HG03558 (cell line): Measurements from ENCODE around the gene BIRC6.
"Not testable (repeated sequence)": the region's sequence is repeated elsewhere in the genome, so short reads cannot be mapped to it uniquely, and the experiment has no call there.

Experiments used
- ATAC-seq: cut with Tn5 transposase; IDR thresholded peaks from one replicate; pipeline ENCODE4 v1.9.1; 2021; ENCODE audit warnings: moderate number of reproducible peaks; ENCODE audit not compliant: unreplicated experiment; ENCODE audit errors: extremely low read depth

BIRC6 gene, protein sequence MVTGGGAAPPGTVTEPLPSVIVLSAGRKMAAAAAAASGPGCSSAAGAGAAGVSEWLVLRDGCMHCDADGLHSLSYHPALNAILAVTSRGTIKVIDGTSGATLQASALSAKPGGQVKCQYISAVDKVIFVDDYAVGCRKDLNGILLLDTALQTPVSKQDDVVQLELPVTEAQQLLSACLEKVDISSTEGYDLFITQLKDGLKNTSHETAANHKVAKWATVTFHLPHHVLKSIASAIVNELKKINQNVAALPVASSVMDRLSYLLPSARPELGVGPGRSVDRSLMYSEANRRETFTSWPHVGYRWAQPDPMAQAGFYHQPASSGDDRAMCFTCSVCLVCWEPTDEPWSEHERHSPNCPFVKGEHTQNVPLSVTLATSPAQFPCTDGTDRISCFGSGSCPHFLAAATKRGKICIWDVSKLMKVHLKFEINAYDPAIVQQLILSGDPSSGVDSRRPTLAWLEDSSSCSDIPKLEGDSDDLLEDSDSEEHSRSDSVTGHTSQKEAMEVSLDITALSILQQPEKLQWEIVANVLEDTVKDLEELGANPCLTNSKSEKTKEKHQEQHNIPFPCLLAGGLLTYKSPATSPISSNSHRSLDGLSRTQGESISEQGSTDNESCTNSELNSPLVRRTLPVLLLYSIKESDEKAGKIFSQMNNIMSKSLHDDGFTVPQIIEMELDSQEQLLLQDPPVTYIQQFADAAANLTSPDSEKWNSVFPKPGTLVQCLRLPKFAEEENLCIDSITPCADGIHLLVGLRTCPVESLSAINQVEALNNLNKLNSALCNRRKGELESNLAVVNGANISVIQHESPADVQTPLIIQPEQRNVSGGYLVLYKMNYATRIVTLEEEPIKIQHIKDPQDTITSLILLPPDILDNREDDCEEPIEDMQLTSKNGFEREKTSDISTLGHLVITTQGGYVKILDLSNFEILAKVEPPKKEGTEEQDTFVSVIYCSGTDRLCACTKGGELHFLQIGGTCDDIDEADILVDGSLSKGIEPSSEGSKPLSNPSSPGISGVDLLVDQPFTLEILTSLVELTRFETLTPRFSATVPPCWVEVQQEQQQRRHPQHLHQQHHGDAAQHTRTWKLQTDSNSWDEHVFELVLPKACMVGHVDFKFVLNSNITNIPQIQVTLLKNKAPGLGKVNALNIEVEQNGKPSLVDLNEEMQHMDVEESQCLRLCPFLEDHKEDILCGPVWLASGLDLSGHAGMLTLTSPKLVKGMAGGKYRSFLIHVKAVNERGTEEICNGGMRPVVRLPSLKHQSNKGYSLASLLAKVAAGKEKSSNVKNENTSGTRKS (N-terminal part only)

DNA sequence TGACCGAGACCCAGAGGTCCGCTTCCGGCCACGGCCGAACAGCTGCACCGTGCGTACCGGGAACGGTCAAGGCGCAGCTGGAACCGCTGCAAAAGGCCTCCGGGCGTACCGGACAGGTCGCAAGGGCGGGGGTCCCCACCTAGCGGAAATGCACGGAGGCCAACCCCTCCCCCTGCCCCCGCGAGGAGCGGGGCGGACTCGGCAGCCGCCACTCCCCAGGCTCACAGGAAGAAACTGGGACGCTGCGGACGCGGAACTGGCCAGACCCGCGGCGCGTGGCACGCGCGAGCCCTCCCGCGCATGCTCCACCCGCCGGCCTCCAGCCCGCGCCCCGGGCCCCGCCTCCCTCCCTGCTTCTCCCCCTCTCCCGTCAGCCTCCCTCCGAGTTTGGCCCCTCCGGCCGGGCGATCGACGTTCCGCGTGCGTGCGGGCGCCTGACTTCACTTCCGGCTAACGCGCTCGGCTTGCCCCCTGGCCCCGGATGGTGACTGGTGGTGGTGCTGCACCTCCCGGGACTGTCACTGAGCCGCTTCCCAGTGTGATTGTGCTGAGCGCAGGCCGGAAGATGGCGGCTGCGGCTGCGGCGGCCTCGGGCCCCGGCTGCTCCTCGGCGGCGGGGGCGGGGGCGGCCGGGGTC, at the start of gene BIRC6:
Gene BIRC6, plus strand, starts transcription at position 343 of the 637 bp plus-strand sequence. Its CDS starts 139 bp downstream, at position 482.
- ATAC-seq: peak; percentile 76

DNA sequence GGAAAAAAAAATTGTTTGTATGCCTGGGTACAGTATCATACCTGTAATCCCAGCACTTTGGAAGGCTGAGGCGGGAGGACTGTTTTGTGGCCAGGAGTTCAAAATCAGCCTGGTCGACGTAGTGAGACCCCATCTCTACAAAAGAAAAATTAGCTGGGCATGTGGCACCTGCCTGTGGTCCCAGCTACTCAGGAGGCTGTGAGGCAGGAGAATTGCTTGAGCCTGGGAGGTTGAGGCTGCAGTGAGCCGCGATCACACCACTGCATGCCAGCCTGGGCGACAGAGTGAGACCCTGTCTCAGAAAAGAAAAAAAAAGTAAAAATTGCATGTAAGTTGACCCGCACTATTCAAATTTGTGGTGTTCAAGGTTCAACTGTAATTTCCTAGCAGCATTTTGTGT, 46.2 kb upstream of the BIRC6 start:
- ATAC-seq: no peak

DNA sequence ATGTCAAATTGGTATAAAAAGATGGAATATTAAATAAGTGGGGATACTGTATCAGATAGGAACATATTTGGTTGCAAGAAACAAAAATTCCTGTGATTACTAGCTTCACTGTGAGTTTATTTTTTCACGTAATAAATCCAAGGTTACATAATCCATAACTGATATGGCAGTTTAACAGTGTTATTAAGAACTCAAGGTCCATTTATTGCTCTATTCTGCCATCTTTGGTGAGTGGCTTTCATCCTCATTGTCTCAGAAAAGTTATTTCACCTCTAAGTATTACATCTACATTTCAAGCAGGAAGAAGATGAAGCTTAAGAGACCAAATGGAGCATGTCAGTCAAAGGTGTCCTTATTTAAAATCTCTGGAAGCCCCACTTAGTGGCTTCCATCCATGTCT, 41.9 kb upstream of the BIRC6 start:
- ATAC-seq: no peak

DNA sequence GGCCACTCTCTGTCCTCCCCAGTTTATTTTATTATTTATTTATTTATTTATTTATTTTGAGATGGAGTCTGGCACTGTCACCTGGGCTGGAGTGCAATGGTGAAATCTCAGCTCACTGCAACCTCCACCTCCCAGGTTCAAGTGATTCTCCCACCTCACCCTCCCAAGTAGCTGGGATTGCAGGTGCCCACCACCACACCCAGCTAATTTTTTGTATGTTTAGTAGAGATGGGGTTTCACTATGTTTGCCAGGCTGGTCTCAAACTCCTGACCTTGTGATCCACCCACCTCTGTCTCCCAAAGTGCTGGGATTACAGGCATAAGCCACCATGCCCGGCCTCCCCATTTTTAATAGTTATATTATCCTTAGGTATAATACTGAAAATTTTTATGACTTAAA, 28.1 kb upstream of the BIRC6 start:
- ATAC-seq: not testable (repeated sequence)

DNA sequence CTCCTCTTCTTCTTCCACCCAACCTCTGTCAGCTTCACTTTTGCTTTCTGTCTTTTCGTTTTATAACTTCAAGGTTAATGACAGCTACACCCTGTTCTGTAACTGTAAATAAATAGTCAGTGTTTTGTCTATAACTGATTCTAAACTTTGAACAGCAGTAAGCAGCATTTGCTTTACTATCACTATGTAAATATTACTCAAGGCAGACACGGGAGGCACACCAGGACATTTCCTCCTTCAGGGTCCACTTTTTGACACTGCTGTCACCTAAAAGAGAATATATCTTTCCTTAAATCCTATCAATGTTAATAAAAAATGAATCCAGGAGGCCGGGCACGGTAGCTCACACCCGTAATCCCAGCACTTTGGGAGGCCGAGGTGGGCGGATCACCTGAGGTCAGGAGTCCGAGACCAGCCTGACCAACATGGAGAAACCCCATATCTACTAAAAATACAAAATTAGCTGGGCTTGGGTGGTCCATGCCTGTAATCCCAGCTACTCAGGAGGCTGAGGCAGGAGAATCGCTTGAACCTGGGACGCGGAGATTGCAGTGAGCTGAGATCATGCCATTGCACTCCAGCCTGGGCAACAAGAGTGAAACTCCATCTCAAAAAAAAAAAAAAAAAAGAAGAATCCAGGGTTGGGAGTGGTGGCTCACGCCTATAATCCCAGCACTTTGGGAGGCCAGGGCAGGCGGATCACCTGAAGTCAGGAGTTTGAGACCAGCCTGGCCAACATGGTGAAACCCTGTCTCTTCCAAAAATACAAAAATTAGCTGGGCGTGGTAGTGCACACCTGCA, 27.4 kb upstream of the BIRC6 start:
- ATAC-seq: not testable (repeated sequence)

DNA sequence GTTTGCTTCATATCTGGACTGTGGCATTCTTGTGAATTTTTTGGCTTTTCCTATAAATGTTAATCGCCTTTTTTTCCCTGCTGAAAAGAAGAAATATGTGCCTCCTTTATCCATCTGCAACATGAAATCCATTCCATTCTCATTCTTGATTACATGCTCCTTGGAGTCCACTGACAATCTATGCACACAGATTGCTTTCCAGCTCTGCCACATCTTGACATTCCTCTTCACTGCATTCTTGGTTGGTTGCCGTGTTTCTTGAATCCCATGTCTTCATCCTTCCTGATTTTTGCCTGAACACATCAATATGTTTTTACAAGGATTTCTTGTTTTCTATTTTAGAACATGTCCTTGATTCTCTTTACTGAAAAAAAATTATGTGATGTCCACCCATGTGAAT, 26.7 kb upstream of the BIRC6 start:
- ATAC-seq: no peak

DNA sequence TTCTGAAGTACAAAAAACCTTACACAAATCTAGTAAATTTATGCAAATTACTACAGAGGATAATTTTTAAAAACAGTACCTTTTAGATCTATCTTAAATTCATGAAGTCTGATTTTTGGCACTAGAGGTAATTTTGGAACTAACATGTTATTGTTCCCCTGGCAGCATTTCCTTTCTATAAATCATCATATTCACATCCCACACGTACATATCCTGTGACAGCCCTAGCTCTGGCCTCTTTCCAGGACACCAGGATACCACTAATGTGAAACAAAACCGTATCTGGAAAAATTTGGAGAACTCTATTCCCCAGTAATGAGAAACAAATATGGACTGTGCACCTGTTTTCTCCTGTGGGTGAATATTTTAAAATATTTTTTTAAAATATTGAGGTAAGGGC, 14.0 kb upstream of the BIRC6 start:
- ATAC-seq: no peak

DNA sequence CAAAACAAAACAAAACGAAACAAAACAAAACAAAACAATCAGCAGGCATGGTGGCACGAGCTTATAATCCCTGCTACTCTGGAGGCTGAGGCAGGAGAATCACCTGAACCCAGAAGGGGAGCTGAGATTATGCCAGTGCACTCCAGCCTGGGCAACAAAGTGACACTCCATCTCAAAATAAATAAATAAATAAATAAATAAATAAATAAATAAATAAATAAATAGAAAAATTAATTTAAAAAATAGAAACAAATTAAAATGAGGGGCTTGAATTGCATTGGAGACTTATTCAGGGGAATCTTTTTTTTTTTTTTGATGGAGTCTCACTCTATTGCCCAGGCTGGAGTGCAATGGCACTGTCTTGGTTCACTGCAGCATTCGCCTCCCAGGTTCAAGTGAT, 6.0 kb upstream of the BIRC6 start:
- not testable (repeated sequence) for ATAC-seq

DNA sequence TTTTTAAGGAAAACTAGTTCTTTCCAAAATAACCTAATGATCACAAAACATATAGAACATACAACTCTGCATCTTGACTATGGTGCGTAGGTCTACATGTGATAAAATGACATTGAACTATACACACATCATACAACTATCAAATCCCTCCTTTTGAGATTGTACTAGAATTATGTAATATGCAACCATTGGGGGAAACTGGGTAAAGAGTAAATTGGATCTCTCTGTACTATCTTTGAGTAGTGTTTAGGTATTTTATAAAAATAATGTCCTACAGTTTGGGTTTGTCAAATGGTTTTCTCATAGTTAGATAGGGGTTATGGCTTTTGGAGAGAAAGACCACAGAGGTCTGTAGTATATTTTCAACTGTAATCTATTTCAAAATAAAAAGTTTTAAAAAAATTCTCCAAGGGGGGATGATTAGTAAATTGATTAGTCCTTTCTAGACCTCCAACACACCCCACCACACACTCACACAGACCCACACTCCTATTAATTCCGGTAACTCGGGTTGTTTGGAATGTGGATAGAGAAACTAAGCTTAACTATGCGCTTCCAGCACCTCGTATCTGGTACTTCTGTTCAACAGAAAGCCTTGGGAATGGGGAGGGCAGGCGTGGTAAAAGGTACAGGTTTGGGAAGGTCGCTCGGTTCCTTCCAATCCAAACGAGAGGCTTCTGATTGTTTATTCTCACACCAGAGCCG, 695 bp upstream of the BIRC6 start:
- ATAC-seq: no peak

DNA sequence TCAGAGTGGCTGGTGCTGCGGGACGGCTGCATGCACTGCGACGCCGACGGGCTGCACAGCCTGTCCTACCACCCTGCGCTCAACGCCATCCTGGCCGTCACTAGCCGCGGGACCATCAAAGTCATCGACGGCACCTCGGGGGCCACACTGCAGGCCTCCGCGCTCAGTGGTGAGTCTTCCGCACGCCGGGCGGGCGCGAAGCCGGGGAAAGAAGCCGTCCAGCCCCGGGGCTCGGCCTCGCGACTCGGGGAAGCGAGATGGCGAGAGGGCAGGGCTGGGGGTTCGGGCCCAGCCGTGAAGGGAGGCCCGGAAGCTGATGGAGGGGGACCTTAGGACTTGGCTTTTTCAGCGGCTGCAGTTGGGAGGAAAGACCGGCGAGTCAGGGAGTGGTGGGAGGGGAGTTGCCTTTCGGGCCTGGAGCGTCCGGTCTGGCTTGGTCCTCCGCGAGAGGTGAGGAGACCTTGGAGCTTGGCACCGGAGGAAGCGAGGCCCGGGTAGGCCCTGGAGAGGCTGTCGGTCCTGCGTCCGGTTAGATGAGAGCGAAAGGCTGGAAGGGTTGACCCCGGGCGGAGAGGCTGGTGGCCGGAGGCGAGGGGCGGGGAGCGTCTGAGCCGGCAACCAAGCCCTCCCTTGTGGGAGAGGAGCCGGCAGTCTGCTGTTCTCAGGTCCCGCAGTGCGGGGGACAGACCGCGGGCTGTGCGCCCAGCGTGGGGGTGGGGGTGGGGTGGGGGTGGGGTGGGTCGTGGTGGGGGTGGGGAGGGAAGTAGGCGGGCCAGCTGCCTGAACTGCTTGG, 691 bp downstream of the BIRC6 start:
- ATAC-seq: no peak

DNA sequence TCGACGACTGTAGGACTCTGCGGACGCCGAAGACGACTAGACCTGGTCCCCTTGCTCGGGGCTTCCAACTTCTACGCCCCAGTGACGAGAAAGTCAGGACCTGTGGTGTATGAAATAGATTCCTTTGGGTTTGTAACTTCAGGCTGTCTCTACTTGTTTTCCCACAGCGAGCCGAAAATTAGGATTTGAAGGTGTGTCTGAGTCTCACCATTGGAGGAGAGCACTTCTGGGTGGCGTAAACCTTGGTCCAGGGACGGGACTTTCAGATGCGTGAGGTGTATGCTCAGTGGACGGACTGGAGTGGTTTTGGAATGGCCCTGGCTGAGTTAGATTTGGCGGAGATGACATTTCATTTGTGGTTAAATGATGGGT, 1.3 kb downstream of the BIRC6 start:
- no peak for ATAC-seq

DNA sequence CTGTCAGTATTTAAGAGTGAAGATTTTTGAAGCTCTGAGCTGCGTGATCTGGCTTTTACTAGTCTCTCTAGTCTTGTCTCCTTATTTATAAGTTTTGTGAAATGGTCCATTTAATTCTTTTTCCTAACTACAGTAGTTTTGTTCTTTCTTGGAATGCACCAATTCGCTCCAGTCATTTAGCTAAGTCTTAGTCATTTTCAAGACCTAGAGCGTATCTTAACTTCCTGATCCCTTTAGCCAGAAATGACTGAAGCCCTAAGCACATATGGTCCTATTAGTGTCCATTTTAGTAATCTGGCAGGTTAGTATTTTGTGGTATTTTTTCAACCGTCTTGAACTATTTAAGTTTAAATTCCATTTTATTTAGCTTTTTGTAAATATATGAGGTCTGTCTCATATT, 3.6 kb downstream of the BIRC6 start:
- no peak for ATAC-seq

DNA sequence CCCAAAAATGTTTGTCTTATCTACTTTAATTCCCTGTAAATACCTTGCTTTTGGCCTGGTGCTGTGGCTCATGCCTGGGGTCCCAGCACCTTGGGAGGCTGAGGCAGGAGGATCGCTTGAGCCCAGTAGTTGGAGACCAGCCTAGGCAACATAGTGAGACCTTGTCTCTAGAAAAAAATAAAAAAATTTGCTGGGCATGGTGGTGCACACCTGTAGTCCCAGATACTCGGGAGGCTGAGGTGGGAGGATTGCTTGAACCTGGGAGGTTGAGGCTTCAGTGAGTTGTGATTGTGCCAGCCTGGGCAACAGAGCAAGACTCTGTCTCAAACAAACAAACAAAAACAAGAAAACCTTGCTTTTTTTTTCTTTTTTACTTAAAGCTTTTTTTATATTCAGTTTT, 6.2 kb downstream of the BIRC6 start:
- not testable (repeated sequence) for ATAC-seq

DNA sequence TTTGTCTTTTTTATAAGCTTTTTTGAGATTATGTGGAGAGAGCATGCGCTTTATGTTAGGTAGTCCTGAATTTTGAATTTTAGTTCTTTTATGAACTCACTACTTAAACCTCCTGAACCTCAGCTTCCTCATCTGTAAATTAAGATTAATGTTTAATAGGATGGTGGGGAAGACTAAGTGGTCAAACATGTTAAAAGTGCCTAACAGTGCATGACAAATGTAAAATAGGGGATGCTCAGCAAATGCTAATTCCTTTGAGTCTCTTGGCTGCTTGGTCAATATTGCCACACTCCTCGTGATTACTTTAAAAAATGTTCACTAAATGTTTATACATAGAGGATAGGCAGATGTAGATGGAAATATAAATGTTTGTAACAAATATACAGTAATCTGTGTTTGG, 6.8 kb downstream of the BIRC6 start:
- no peak for ATAC-seq

DNA sequence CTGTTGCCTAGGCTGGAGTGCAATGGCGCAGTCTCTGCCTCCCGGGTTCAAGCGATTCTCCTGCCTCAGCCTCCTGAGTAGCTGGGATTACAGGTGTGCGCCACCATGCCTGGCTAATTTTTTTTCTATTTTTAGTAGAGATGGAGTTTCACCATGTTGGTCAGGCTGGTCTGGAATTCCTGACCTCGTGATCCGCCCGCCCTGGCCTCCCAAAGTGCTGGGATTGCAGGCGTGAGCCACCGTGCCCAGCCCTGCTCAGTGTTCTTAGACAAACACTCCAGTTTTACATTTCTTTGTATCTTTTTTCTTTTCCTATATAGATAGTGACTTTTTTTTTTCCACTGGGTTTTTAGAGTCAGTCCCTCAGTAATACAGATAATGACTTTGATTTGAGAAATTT, 7.5 kb downstream of the BIRC6 start:
- not testable (repeated sequence) for ATAC-seq

DNA sequence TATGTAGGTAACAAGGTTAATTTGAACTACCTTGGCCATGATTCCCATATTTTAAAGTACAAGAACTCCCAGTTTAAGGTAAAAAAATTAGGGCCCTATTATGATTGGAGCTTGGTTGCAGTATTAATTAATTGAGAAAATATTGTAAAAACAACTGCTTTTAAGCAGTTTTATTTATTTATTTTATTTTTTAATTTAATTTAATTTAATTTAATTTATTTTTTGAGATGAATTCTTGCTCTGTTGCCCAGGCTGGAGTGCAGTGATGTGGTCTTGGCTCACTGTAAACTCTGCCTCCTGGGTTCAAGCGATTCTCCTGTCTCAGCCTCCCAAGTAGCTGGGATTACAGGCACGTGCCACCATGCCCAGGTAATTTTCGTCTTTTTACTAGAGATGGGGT, 8.9 kb downstream of the BIRC6 start:
- ATAC-seq: not testable (repeated sequence)

DNA sequence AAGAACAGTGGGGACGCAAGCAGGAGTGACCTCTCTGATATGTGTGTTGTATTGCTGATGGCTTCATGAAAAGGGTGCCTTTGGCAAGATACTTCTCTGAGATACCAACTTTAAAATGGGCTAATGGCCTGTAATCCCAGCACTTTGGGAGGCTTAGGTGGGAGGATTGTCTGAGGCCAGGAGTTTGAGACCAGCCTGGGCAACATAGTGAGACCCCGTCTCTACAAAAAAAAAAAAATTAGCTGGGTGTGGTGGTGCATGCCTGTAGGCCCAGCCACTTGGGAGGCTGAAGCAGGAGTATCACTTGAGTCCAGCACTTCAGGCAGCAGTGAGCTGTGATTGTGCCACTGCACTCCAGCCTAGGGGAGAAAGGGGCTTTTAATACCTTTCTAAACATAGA, 9.8 kb downstream of the BIRC6 start:
- no peak for ATAC-seq

DNA sequence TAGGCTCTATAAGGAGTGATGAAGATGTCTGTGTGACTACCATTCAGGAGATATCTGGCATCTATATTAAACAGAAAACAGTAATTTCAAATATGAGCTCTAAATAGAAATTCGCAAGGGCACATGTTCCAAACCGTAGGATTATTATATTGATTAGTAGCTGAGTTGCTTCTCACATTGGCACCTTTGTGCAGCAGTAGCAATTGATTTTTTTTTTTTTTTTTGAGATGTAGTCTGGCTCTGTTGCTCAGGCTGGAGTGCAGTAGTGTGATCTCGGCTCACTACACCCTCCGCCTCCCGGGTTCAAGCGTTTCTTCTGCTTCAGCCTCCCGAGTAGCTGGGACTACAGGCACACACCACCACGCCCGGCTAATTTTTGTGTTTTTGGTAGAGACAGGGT, 12.4 kb downstream of the BIRC6 start:
- ATAC-seq: no peak
